DLD1 (cell line): ENCODE measurements around the gene CAMK2A.

Experiments used
- in situ Hi-C: cut with HindIII; loops from 2 replicates; pipeline ENCODE4 v1.10.0; 2017; ENCODE audit warnings: low sequenced_read_pairs

CAMK2A gene

DNA sequence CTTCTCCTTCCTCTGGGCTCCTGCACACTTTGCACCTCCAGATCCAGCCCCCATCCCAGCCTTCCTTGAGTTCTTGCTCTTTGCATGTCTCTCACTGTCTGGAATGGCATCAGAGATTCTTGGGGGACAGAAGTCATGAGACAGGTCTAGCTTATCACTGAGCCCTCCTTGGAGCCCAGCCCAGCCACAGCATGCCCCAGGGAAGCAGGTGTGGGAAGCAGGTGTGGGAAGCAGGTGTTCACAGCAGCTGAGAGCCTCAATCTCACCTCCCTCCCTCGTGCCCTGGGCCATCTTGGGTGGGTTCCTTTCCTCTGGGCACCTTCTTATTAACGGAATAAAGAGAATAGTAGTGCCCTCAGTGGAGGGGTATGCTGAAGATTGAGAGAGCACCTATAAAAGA, 72.5 kb downstream of the CAMK2A start:
- in situ Hi-C loops: no loop called here

DNA sequence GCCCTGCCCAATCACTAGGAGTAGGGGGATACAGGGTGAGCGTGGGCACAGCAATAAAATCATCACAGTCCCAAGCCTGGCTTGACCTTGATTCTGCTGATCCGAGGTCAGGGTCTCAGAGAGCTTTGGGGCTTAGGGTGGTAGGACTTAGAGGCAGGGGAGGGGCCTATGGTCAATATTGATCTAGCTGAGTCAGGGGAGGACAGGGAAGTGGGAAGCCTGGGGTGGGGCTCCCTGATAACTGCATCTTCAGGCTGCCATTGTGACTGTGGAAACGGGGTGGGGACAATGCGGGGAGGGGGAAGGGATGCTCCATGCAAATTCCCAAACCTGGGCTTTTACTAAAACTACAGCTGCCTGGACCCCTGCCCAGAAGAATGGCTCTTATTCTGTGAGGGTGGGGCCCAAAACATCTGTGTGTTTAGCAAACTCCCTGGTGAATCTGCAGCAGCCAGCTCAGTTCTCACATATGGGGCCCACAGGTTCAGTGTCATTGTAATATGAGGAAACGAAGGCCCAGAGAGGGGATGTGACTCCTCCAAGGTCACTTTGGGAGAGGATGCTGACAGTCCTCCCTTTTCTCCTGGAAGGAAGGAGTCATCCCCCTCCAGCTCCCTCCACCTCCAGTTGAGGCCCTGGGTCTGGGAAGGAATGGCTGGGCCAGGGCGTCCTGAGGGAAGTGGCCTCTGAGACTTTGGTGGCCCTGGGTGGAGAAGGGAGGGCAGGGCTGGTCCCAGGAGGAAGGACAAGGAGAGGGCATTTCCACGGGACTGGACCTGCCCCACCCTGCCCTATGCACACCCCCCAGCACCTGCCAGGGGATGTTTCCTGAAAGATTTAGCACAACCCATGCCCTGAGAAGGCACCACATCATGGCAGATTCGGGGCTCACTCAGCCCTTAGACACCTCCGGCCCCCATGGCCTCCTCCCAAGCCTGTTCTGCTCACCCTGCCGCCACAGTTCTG, 73.3 kb downstream of the CAMK2A start:
- in situ Hi-C loops: no loop called here

- in situ Hi-C loops: no loop called here
These were observed 75.3 kb downstream of the CAMK2A start for GRCh38 chr5:150214289-150214688.

GRCh38 chr5:150213530-150213929, 76.0 kb downstream of the CAMK2A start:
- in situ Hi-C loops: no loop called here

- in situ Hi-C loops: no loop called here
These were observed 78.2 kb downstream of the CAMK2A start for GRCh38 chr5:150211156-150212030.

DNA sequence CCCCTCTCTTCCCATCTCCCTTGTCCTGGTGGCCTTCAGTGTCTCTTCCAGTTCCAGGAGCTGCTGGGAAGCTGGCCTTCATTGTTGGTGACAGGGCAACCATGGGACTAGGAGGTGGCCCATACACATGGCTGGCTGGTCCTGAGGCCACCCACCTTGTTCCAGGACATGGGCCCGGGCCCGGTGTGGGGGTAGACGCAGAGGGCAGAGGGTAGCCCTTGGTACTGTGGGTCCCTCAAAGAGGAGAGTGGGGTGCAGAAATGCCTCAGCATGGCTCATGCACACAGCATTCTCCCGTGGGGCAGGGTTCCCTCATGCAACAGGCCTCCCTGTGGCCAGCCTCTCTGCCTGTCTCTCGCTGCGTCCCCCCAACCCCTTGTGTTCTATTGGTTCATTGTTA, 78.9 kb downstream of the CAMK2A start:
- in situ Hi-C loops: no loop called here

DNA sequence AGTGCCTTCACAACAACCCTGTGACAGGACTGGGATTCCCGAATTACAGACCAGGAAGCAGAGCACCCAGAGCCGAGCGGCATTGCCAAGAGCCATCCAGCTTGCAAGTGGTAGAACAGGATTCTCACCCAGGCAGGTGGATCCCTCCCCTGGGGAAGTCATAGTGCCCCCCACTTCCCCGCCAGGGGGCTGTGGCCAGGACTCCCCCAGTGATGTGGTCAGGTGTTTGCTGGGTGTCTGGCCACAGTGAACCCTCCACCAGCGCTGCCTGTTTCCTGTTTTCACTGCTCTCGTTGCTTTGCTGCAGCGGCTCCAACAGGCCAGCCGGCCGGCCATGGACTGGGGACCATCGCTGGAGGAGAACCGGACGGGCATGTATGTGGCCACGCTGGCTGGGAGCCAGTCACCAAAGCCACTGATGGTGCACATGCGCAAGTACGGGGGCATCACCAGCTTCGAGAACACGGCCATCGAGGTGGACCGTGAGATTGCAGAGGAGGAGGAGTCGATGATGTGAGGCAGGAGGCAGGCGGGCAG, 80.4 kb downstream of the CAMK2A start:
- in situ Hi-C loops: no loop called here

GRCh38 chr5:150208187-150209098, 81.1 kb downstream of the CAMK2A start:
- in situ Hi-C loops: no loop called here

DNA sequence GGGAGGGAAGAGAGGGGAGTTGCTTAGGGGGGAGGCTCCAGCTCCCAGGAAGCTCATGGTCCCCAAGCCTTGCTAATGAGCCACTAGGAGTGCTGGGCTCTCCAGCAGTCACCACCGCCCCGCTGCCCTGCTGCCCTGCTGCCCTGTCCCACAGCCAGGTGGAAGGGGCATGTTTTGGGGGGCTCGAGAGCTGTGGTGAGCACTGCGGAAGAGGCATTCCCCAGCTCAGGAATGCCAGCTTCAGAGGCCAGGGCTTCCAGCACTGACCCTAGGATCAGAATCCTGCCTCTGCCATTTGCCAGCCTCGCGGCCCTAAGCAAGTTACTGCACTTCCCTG, 82.8 kb downstream of the CAMK2A start:
- in situ Hi-C loops: no loop called here

DNA sequence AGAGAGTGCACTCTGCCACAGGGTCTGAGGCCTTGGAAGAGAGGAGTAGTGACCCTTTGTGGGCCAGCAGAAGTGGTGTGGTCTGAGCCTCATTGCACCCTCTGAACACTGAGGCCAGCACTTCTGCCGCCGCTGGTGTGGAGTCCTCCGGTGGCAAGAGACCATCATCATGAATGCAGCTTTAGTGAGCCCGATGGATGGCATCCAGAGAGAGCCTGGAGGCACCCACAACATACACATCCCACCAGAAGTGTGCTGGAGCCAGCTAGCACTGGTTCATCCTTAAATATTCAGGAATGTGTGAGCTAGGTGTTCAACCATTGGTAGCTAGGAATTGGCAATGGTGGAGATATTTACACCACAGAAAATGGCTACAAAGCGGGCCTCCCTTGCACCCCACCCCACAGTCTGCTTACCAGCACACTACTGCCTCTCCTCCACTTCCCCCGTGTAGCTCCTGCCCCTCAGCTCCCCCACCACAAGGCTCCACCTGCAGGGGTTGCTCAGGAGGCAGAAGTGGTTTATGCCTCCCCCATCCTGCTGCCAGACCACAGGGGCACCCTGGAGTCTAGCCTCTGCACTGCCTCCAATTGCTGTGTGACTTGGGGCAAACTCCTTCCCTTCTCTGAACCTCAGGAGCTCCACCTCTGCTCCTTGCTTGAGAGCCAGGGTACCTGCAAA, 83.3 kb downstream of the CAMK2A start:
- in situ Hi-C loops: no loop called here

- in situ Hi-C loops: no loop called here
These were observed 85.0 kb downstream of the CAMK2A start for GRCh38 chr5:150204590-150204960.

DNA sequence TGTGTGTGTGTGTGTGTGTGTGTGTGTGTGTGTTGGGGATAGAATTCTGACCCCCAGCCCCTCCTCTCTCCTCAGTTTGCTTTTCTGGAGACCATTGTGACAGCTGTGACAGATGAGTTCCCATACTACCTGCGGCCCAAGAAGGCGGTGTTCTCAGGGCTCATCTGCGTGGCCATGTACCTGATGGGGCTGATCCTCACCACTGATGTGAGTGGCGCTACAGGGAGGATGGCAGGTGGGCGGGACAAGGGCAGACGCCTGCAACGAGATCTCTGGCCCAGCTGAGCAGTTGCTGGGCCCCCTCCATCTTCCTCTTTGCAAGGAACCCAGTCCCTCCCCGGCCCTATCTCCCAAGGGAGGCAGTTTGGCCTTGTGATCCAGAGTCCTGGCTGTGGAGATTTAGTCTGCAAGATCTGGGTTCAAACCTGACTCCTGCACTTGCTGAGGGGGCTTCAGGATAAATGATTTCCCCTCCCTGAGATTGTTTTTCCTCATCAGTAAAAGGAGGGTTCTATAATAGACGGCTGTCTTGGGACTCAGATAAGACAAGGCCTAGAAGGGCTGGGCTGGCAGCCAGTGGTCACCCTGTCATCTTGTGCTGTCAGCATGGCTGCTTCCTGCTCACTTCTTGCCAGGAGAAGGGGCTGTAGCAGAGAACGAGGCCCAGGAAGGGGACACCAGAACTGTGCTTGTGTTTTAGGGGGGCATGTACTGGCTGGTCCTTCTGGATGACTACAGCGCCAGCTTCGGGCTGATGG, 85.6 kb downstream of the CAMK2A start:
- in situ Hi-C loops: no loop called here

GRCh38 chr5:150202501-150202900, 87.1 kb downstream of the CAMK2A start:
- in situ Hi-C loops: no loop called here

- in situ Hi-C loops: no loop called here
These were observed 92.1 kb downstream of the CAMK2A start for GRCh38 chr5:150197476-150197875.

DNA sequence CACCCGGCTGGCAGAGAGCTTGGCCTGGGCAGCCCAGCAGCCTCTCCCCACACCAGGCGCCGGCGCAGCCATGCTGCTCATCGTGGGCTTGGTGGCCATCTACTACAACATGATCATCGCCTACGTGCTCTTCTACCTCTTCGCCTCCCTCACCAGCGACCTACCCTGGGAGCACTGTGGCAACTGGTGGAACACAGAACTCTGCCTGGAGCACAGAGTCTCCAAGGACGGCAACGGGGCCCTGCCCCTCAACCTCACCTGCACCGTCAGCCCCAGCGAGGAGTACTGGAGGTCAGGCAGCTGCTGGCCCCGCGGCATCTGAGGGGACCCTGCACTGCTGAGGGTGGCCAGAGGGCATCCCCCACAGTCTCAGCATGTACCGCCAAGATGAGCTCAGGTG, 92.6 kb downstream of the CAMK2A start:
- in situ Hi-C loops: no loop called here

DNA sequence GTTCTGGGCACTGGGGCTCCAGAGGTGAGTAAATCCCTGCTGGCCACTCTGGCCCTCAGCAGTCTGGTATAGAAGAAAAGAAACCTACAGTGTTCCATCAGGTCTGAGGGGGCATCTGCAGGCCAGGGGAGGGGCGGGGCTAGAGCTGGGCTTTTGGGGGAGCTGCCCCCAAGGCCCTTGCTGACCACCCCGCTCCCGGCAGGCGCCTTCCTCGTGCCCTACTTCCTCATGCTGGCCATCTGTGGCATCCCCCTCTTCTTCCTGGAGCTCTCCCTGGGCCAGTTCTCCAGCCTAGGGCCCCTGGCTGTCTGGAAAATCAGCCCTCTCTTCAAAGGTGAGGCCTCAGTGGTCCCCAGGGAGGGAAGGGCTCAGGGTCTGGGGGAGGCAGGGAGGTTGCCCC, 93.1 kb downstream of the CAMK2A start:
- in situ Hi-C loops: no loop called here

- in situ Hi-C loops: no loop called here
These were observed 93.7 kb downstream of the CAMK2A start for GRCh38 chr5:150195736-150196485.

DNA sequence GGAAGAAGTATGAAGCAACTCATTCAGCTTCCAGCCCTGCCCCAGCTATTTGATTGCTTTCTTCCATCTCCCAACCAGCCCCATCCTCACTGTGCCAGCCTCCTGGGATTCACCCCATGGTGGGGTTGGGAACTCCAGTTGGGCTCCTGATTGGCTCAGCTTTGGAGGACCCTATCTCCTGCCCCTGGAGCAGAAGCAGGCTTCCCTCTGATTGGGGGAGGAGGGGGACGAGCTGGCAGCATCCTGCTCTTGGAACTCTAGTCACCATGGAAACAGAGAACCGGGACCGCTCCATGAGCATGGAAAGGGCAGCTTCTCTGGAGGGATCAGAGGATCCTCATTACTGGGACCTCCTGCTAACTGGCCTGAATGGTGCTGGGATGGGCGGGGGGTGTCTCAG, 97.1 kb downstream of the CAMK2A start:
- in situ Hi-C loops: no loop called here

DNA sequence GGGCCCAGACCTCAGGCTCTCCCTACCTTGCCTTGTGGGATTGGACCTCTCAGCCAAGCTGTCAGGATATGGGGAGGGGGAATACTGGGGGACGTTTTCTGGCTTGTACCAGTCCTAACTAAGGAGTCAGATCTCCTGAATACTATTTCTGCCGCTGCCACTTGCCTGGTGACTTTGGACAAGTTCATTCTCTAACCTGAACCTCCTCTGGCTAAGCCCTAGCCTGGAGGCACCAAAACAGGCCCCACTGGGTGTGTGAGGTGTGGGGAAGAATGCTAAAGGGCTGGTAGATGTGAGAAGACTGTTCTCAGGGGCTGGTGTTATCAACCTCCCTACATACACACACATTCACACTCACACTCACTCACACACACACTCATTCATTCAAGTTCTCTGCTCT, 98.6 kb downstream of the CAMK2A start:
- in situ Hi-C loops: no loop called here
